Measurements from ENCODE around the gene LRRC37B. TPM values are rescaled to one million over a fixed set of nuclear protein-coding genes. Genes with fewer than 3 reads are reported as not detected.

LRRC37B gene
- polyA plus RNA-seq, 2 of the 4 experiments (the other 2 are of a cell fraction): 8.3 to 17.9 TPM

- ChIA-PET POLR2A (interaction anchor here (0.8 to 1.3 kb wide), 5 partner anchors 12 to 131 kb away, joined by 3 to 5 read pairs (median 3); partner anchors contain the start of gene UTP6), CTCF (interaction anchor here (0.6 to 3.9 kb wide), 27 partner anchors 9 to 451 kb away, joined by 3 to 48 read pairs (median 4); no protein-coding TSS in a partner anchor)
- peak; percentile 78 to 85 for ATAC-seq
- TF ChIP-seq FOSB (CRISPR knock-in tag; IDR thresholded peaks at IDR 0.05): no peak
- no peak for TF ChIP-seq HEYL (CRISPR knock-in tag; IDR thresholded peaks at IDR 0.05)
- no peak; the same call in 2 of the 3 replicates for TF ChIP-seq CTCF (IDR thresholded peaks at IDR 0.05)
- TF ChIP-seq BCL3 (IDR thresholded peaks at IDR 0.05): 0 out of 3 replicates have a peak, but pooled peaks have one; percentile 38
- TF ChIP-seq MAX (IDR thresholded peaks at IDR 0.05): peak; percentile 32; the same call in 1 of the 2 replicates
- TF ChIP-seq POLR2A (IDR thresholded peaks at IDR 0.05; ENCODE audit: low read length): peak; percentile 23; the same call in 1 of the 2 replicates
- 0 out of 5 replicates have a peak, but pooled peaks of 1 of the 2 experiments have one; percentile 6 for TF ChIP-seq RAD21 (conservative IDR thresholded peaks at IDR 0.05 in 1 of 2, IDR thresholded peaks at IDR 0.05 in 1 of 2)
- peak; percentile 46 to 81; a peak in 2 of 5 replicates for TF ChIP-seq JUN (IDR thresholded peaks at IDR 0.05)
- Histone ChIP-seq H3K4me3 (peak overlapping the region; percentile 92), H3K4me2 (peak overlapping the region; percentile 98), H3K27ac (peak overlapping the region; percentile 84 to 96), H3K9me3 (no peaks in the 10 kb centered on the region), H3K4me1 (peaks cover 8% of the 10 kb centered on the region; the same call in 1 of the 3 replicates)
- under 1% methylated on average over 33 of the region's 80 CpGs for WGBS (ENCODE audit: missing lambda C conversion rate)
- peak; percentile 45 to 48 for DNase-seq (ENCODE audit: low read depth in 1 of 2, low spot score in 1 of 2)
- FAIRE-seq: no peak
Measured at GRCh38 chr17:32007463-32008298, 498 bp downstream of the LRRC37B start.

- H3K27ac ChIP-seq: no peak overlapping the region
- CTCF ChIA-PET: interaction anchor here (0.7 to 3.9 kb wide), 5 partner anchors 9 to 868 kb away, joined by 3 to 48 read pairs (median 4); partner anchors contain the start of gene MYO1D
- H3K4me3 ChIP-seq: no peak overlapping the region
- H3K4me1 ChIP-seq: peaks cover 8% of the 10 kb centered on the region; the same call in 1 of the 3 replicates
- H3K4me2 ChIP-seq: peak overlapping the region; percentile 98
- TF ChIP-seq EP300 (IDR thresholded peaks at IDR 0.05) (no peak), HOXA7 (CRISPR knock-in tag; IDR thresholded peaks at IDR 0.05) (no peak), SMC3 (IDR thresholded peaks at IDR 0.05) (no peak), NFE2L2 (conservative IDR thresholded peaks at IDR 0.05; ENCODE audit: low read length) (no peak), EHMT2 (IDR thresholded peaks at IDR 0.05; ENCODE audit: low read depth) (no peak), CHD4 (IDR thresholded peaks at IDR 0.05; ENCODE audit: borderline replicate concordance) (no peak), KDM1A (IDR thresholded peaks at IDR 0.05; ENCODE audit: low read depth) (no peak), RFX5 (IDR thresholded peaks at IDR 0.05) (no peak), TP53 (CRISPR knock-in tag; IDR thresholded peaks at IDR 0.05) (no peak), GATA3 (IDR thresholded peaks at IDR 0.05; ENCODE audit: borderline replicate concordance) (no peak), NPAS2 (CRISPR knock-in tag; IDR thresholded peaks at IDR 0.05; ENCODE audit: borderline replicate concordance) (no peak), HES2 (IDR thresholded peaks at IDR 0.05) (no peak)
- POLR2A ChIA-PET: no interaction called here
- H3K9me3 ChIP-seq: no peaks in the 10 kb centered on the region
- FAIRE-seq (no peak), ATAC-seq (no peak), DNase-seq (ENCODE audit: low read depth in 1 of 2, low spot score in 1 of 2) (no peak)
- WGBS (ENCODE audit: missing lambda C conversion rate): 96% methylated on average over 2 of the region's 2 CpGs
Measured at GRCh38 chr17:32009262-32009542, 2.0 kb downstream of the LRRC37B start.
